GM18873 (cell line): Measurements from ENCODE around the gene KDSR.

ENCODE experiments used
- ATAC-seq: cut with Tn5 transposase; IDR thresholded peaks from one replicate; pipeline ENCODE4 v1.9.1; 2021; ENCODE audit warnings: mild to moderate bottlenecking, moderate library complexity, moderate number of reproducible peaks; ENCODE audit not compliant: unreplicated experiment, low FRiP score

The KDSR gene

DNA sequence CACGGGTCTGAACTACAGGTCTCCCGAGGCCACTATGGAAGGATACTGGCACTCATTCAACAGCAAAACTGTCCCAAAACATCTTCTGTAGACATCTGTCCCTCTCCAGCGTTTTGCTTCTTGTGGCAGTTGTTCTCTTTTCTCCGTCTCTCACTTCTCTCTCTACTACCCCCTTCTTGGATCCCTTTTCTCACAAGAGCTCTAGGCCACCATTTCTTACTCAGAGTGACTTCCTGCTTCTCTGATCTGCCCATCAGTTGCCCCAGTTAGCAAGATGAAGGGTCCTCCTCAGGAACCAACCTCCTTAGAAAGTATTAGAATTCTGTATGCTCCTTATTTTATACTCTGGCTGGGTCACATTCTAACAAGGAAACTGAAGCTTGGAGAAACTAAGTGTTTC, 80.1 kb downstream of the KDSR start:
- ATAC-seq, result no peak

DNA sequence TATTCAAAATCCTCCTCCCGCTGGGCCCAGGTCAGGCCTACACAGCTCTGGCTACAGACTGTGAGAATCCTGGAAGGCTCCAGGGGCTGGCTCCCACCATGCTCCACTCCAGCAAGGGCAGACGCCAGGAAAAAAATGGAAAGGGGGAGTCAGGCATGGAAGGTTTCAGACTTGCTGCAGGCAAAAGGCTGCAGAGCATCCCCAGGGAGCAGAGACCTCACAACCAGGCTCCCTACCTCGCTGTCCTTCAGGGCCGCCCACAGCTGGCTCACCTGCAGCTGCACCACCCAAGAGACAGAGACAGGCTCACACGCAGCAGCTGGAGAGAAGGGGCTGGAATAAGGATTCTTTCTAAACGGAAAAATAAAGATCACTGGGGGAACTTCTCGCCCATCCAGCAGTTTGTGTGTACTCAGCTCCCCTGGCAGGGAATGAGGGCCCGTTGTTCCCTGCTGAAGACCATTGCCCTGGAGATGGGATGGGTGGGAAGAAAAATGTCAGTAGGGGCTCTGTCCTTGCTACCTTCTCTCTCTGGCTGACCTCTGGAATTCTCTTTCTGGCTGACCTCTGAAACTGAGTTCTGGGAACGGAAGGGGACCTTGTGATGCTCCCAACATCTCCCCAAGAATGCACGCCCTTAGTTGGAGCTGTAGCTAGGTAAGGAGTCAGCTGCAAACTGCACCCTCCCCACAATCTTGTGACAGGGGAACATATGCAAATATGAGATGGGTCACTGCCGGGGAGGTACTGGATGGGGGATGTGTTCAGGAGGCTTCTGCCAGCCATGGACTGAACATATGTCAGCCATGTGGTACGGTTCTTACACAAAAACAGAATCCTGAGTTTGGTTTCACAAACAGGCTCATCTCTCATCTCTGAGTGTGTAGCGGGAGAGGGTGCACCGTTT, 81.9 kb downstream of the KDSR start:
- peak; percentile 95 for ATAC-seq

- no peak for ATAC-seq
These were observed 82.7 kb downstream of the KDSR start for GRCh38 chr18:63284173-63284799.

GRCh38 chr18:63283305-63284094, 83.5 kb downstream of the KDSR start:
- ATAC-seq, result no peak

- no peak for ATAC-seq
These were observed 84.2 kb downstream of the KDSR start for GRCh38 chr18:63282793-63283192.
